OCI-LY7 (cell line): ENCODE data around the gene UCK2. TPM values are rescaled to one million over a fixed set of nuclear protein-coding genes. Genes with fewer than 3 reads are reported as not detected.

Source experiments
- BruUV-seq: library from RNA; stranded (reverse); fragments of 400-500 nt; replicated peaks from 2 replicates; lab custom pipeline; 2021; lab: Mats Ljungman, UMichigan
- CTCF ChIA-PET: fragments of 300-600 bp; sonication (Branson Sonifier 250); formaldehyde crosslinking; loops from one replicate; lab custom pipeline; 2022; ENCODE audit warnings: antibody characterized with exemption; ENCODE audit not compliant: unreplicated experiment; lab: Charles Lee
- POLR2A ChIA-PET: fragments of 300-600 bp; sonication (Branson Sonifier 250); formaldehyde crosslinking; loops from one replicate; lab custom pipeline; 2022; ENCODE audit warnings: antibody characterized with exemption; lab: Charles Lee
- DNase-seq: peaks from one replicate; pipeline ENCODE4 v3.0.0-alpha.2; 2015; ENCODE audit warnings: low spot score
- H2AFZ ChIP-seq: fragments of 200-600 bp; sonication (generic), shearing (Covaris generic); 2 replicates; pipeline ENCODE4 v1.6.1; 2014; ENCODE audit warnings: mild to moderate bottlenecking, antibody characterized with exemption, low read length, moderate library complexity
- H3K27ac ChIP-seq: fragments of 200-600 bp; sonication (generic); 2 replicates; pipeline ENCODE4 v1.5.1; 2014; ENCODE audit warnings: mixed run types, low read depth, mild to moderate bottlenecking, moderate library complexity, low read length, inconsistent platforms; ENCODE audit not compliant: poor library complexity, severe bottlenecking
- H3K36me3 ChIP-seq: fragments of 200-600 bp; sonication (generic); 2 replicates; pipeline ENCODE4 v1.6.1; 2014; ENCODE audit warnings: mild to moderate bottlenecking, antibody characterized with exemption, low read length, moderate library complexity, mixed read lengths; ENCODE audit not compliant: insufficient read depth
- H3K4me1 ChIP-seq: fragments of 200-600 bp; sonication (generic); 2 replicates; pipeline ENCODE4 v1.5.1; 2014; ENCODE audit warnings: mild to moderate bottlenecking, low read length; ENCODE audit not compliant: insufficient read depth, poor library complexity, severe bottlenecking
- H3K4me2 ChIP-seq: fragments of 200-600 bp; sonication (generic); 2 replicates; pipeline ENCODE4 v1.6.1; 2014; ENCODE audit warnings: mild to moderate bottlenecking, low read length
- H3K4me3 ChIP-seq: fragments of 200-600 bp; sonication (generic); 2 replicates; pipeline ENCODE4 v1.5.1; 2014; ENCODE audit warnings: mild to moderate bottlenecking, low read depth, low read length; ENCODE audit not compliant: poor library complexity, severe bottlenecking
- H3K79me2 ChIP-seq: fragments of 200-600 bp; sonication (generic); 2 replicates; pipeline ENCODE4 v1.6.1; 2016; ENCODE audit warnings: low read depth, mild to moderate bottlenecking, low read length, moderate library complexity, mixed read lengths; ENCODE audit not compliant: insufficient read depth
- H3K9me2 ChIP-seq: fragments of 200-600 bp; sonication (generic); 2 replicates; pipeline ENCODE4 v1.6.1; 2016; ENCODE audit warnings: mild to moderate bottlenecking, low read length, mixed read lengths; ENCODE audit not compliant: insufficient read depth
- H3K9me3 ChIP-seq: fragments of 200-600 bp; sonication (generic); 2 replicates; pipeline ENCODE4 v1.6.1; 2014; ENCODE audit warnings: mild to moderate bottlenecking, mixed run types, low read length, mixed read lengths
- H4K20me1 ChIP-seq: fragments of 200-600 bp; sonication (generic); 2 replicates; pipeline ENCODE4 v1.6.1; 2014; ENCODE audit warnings: mild to moderate bottlenecking, antibody characterized with exemption, low read length, moderate library complexity, mixed read lengths; ENCODE audit not compliant: insufficient read depth
- EZH2phosphoT487 ChIP-seq: fragments of 200-600 bp; sonication (generic); IDR thresholded peaks from 2 replicates; pipeline ENCODE4 v1.6.1; 2018; ENCODE audit warnings: low read depth, borderline replicate concordance, mild to moderate bottlenecking, mixed run types, antibody characterized with exemption, low read length, moderate library complexity, mixed read lengths
- intact Hi-C: fragments of 100-400 bp; cut with micrococcal nuclease; formaldehyde crosslinking; loops from one replicate; pipeline ENCODE4 v1.10.0; 2022; ENCODE audit not compliant: unreplicated experiment
- total RNA-seq, 2 experiments: library from RNA; depleted of rRNA in 1 of 2; stranded (reverse); fragments of >200 nt in 1 of 2; shearing (Covaris generic) in 1 of 2; gene quantifications; 2 replicates each; pipeline ENCODE4 v1.2.3, GENCODE V29; 2014 to 2022
- TF ChIP-seq, protein P1 (sequence below): fragments of 200-600 bp; sonication (generic); conservative IDR thresholded peaks from 2 replicates; pipeline ENCODE4 v1.5.1; 2014; ENCODE audit warnings: mild to moderate bottlenecking, antibody characterized with exemption, low read length, moderate library complexity, mixed read lengths

The UCK2 gene
- total RNA-seq, 2 experiments from 2014 or later: 66.0 to 75.8 TPM

DNA sequence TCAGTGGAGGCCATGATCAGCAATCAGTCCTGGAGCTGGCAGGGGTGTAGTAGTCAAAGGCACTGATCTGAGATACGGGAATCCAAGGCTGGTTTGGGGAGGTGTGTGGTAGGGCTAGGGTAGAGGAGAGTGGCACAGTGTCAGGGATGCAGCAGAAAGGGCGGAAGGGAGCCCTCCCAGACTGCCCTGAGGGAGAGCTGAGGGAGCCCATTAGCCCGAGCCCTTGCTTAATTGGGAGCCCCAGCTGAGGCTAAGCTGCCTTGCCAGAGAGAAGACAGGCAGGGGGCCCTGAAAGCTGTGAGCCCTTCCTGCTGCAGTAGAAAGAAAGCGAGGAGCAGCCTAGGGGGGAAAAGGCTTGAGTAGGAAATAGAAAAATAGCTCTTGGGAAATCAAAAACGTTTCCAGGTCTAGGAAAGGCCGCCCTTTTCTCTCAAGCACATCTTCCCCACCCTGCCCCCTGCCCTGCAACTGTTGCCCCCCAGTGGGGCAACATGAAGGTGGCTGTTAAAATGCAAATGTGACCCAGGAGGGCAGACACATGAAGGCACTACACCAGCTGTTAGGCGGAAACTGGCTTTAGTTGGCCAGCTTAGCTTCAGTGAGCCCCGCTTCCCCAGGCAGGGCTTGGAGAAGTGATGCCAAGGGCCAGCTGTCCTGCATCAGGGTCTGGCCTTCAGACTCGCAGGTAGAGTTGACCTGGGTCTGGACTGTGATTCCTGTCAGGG, 106.2 kb downstream of the UCK2 start:
- Histone ChIP-seq H3K4me2 (peak overlapping the region; percentile 11; the same call in 1 of the 2 replicates), H3K4me1 (peaks cover 9% of the 10 kb centered on the region), H3K4me3 (no peak overlapping the region), H4K20me1 (no peaks in the 10 kb centered on the region), H3K36me3 (no peaks in the 10 kb centered on the region), H3K9me3 (no peaks in the 10 kb centered on the region), H3K27ac (no peak overlapping the region), H3K9me2 (no peaks in the 10 kb centered on the region), H2AFZ (no peak overlapping the region), H3K79me2 (no peaks in the 10 kb centered on the region)
- CTCF ChIA-PET: no interaction called here
- POLR2A ChIA-PET: interaction anchor here (0.6 kb wide), 2 partner anchors 62 to 219 kb away, joined by 3 to 4 read pairs; no protein-coding TSS in a partner anchor
- intact Hi-C loops: no loop called here
- DNase-seq: peak; percentile 31
- no TSS peak for BruUV-seq
- TF ChIP-seq, protein P1, sequence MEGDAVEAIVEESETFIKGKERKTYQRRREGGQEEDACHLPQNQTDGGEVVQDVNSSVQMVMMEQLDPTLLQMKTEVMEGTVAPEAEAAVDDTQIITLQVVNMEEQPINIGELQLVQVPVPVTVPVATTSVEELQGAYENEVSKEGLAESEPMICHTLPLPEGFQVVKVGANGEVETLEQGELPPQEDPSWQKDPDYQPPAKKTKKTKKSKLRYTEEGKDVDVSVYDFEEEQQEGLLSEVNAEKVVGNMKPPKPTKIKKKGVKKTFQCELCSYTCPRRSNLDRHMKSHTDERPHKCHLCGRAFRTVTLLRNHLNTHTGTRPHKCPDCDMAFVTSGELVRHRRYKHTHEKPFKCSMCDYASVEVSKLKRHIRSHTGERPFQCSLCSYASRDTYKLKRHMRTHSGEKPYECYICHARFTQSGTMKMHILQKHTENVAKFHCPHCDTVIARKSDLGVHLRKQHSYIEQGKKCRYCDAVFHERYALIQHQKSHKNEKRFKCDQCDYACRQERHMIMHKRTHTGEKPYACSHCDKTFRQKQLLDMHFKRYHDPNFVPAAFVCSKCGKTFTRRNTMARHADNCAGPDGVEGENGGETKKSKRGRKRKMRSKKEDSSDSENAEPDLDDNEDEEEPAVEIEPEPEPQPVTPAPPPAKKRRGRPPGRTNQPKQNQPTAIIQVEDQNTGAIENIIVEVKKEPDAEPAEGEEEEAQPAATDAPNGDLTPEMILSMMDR: 0 out of 2 replicates have a peak, but pooled peaks have one; percentile 14
- TF ChIP-seq EZH2phosphoT487: no peak

DNA sequence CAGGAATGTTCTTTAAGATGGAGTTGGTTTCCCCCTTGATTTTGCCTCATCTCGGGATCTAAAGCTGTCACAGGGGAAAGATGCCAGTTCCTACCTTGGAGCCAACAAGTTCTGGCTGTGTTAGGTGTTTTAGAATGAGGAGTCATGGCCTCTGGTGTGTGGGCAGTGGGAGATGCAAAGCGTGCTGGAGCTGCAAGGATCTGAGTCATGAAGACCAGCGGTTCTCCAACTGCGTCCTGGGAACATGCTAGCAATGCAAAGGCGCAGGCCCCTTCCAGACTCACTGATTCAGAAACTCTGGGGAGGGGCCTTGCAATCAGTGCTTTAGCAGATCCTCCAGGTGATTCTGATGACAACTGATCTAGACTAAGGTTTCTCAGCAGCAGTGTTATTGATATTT, 109.1 kb downstream of the UCK2 start:
- Histone ChIP-seq H3K27ac (no peak overlapping the region), H3K4me3 (no peak overlapping the region), H2AFZ (no peak overlapping the region), H3K9me3 (no peaks in the 10 kb centered on the region), H3K79me2 (no peaks in the 10 kb centered on the region), H3K36me3 (no peaks in the 10 kb centered on the region), H3K4me2 (no peak overlapping the region), H3K4me1 (peaks cover 9% of the 10 kb centered on the region), H3K9me2 (no peaks in the 10 kb centered on the region), H4K20me1 (no peaks in the 10 kb centered on the region)
- BruUV-seq: no TSS peak
- ChIA-PET POLR2A (no interaction called here), CTCF (no interaction called here)
- intact Hi-C loops: no loop called here
- TF ChIP-seq EZH2phosphoT487: no peak
- TF ChIP-seq, protein P1: no peak
- DNase-seq: no peak

DNA sequence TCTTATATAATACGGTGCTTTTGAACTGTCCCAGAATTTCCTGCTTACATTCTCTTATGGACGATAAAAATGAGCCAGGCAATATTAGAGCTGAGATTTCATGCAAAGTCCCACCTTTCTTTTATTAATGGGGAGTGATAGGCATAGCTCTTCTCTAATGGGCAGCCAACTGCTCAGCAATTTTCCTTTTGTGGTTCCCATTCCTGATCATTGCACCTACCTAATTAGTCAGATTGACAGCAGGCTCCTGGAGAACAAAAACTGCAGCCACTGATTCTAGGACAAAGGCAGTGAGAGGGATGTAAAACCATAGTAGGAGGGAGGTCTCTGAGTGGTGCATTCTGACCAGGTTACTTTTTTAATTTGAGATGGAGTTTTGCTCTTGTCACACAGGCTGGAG, 110.4 kb downstream of the UCK2 start:
- H3K4me2 ChIP-seq: no peak overlapping the region
- ChIA-PET CTCF (no interaction called here), POLR2A (no interaction called here)
- intact Hi-C loops: no loop called here
- DNase-seq: no peak
- H3K4me3 ChIP-seq: no peak overlapping the region
- no peak overlapping the region for H2AFZ ChIP-seq
- TF ChIP-seq EZH2phosphoT487: no peak
- no peaks in the 10 kb centered on the region for H4K20me1 ChIP-seq
- H3K9me2 ChIP-seq: no peaks in the 10 kb centered on the region
- H3K36me3 ChIP-seq: no peaks in the 10 kb centered on the region
- no peak overlapping the region for H3K27ac ChIP-seq
- H3K79me2 ChIP-seq: no peaks in the 10 kb centered on the region
- no TSS peak for BruUV-seq
- H3K4me1 ChIP-seq: peaks cover 9% of the 10 kb centered on the region
- H3K9me3 ChIP-seq: no peaks in the 10 kb centered on the region
